PC-3 (cell line): ENCODE data around the gene WDPCP.

Experiments used
- CTCF ChIP-seq: fragments of 300-600 bp; sonication (generic); conservative IDR thresholded peaks from 2 replicates; pipeline ENCODE4 v1.5.1; 2017; ENCODE audit warnings: antibody characterized with exemption, low read depth, mild to moderate bottlenecking, low read length
- EZH2 ChIP-seq: fragments of 300-600 bp; sonication (generic); IDR thresholded peaks from one replicate; pipeline ENCODE4 v1.6.1; 2017; ENCODE audit warnings: antibody characterized with exemption, mild to moderate bottlenecking, low read length; ENCODE audit not compliant: unreplicated experiment

GRCh38 chr2:63522950-63523349, 65.3 kb downstream of the WDPCP start:
- no peak for TF ChIP-seq CTCF
- TF ChIP-seq EZH2, result no peak
